Activated T-cell treated with anti-CD3 and anti-CD28 coated beads, Interleukin-2, amount 50 U/mL, for 4 hours (primary cell): ENCODE results near the gene KRTAP4-2. TPM values are rescaled to one million over a fixed set of nuclear protein-coding genes. Genes with fewer than 3 reads are reported as not detected.
"Not testable (repeated sequence)": the region's sequence is repeated elsewhere in the genome, so short reads cannot be mapped to it uniquely, and the experiment has no call there.

Source experiments
- ATAC-seq, 2 donors: fragments of 200-7000 bp; cut with Tn5 transposase; one replicate each; pipeline ENCODE4 v1.10.0; 2021
- DNase-seq: peaks from one replicate; pipeline ENCODE4 v3.0.0-alpha.2; 2020
- H3K27me3 Mint-ChIP-seq: one replicate; pipeline ENCODE4 v1.8.0; 2021; ENCODE audit warnings: low read depth, mixed read lengths
- H3K36me3 Mint-ChIP-seq: one replicate; pipeline ENCODE4 v1.8.0; 2022; ENCODE audit warnings: mixed read lengths; ENCODE audit not compliant: insufficient read depth
- H3K4me1 Mint-ChIP-seq: one replicate; pipeline ENCODE4 v1.8.0; 2021; ENCODE audit warnings: low read depth, mixed read lengths
- H3K4me3 Mint-ChIP-seq: one replicate; pipeline ENCODE4 v1.8.0; 2021; ENCODE audit warnings: mild to moderate bottlenecking, moderate library complexity, mixed read lengths
- H3K9me3 Mint-ChIP-seq: one replicate; pipeline ENCODE4 v1.8.0; 2021; ENCODE audit warnings: mixed read lengths
- total RNA-seq, 3 donors: library from RNA; stranded (reverse); gene quantifications; one replicate each; pipeline ENCODE4 v1.2.1, GENCODE V29; 2021

Gene KRTAP4-2
- total RNA-seq, 3 donors from 2014 or later, result not detected

GRCh38 chr17:41178843-41179616, 1.0 kb upstream of the KRTAP4-2 start:
- H3K4me1 Mint-ChIP-seq, result peaks cover 3% of the 10 kb centered on the region
- H3K4me3 Mint-ChIP-seq, result no peak overlapping the region
- no peaks in the 10 kb centered on the region for H3K9me3 Mint-ChIP-seq
- no peaks in the 10 kb centered on the region for H3K36me3 Mint-ChIP-seq
- H3K27me3 Mint-ChIP-seq, result no peaks in the 10 kb centered on the region
- DNase-seq (no peak), ATAC-seq (no peak)

- H3K27me3 Mint-ChIP-seq, result no peaks in the 10 kb centered on the region
- H3K4me3 Mint-ChIP-seq, result no peak overlapping the region
- DNase-seq, result no peak
- ATAC-seq, result no peak
- peaks cover 4% of the 10 kb centered on the region for H3K4me1 Mint-ChIP-seq
- H3K9me3 Mint-ChIP-seq, result no peaks in the 10 kb centered on the region
- H3K36me3 Mint-ChIP-seq, result no peaks in the 10 kb centered on the region
Measured at GRCh38 chr17:41178341-41178740, 320 bp upstream of the KRTAP4-2 start.

- H3K27me3 Mint-ChIP-seq, result no peaks in the 10 kb centered on the region
- DNase-seq (no peak), ATAC-seq (no peak)
- H3K4me1 Mint-ChIP-seq, result peaks cover 5% of the 10 kb centered on the region
- no peaks in the 10 kb centered on the region for H3K9me3 Mint-ChIP-seq
- no peak overlapping the region for H3K4me3 Mint-ChIP-seq
- no peaks in the 10 kb centered on the region for H3K36me3 Mint-ChIP-seq
Measured at GRCh38 chr17:41176744-41177387, 1.2 kb downstream of the KRTAP4-2 start.

GRCh38 chr17:41171886-41172285, 6.1 kb downstream of the KRTAP4-2 start:
- DNase-seq (no peak), ATAC-seq (no peak)
- H3K27me3 Mint-ChIP-seq, result no peaks in the 10 kb centered on the region
- no peaks in the 10 kb centered on the region for H3K36me3 Mint-ChIP-seq
- H3K9me3 Mint-ChIP-seq, result no peaks in the 10 kb centered on the region
- H3K4me3 Mint-ChIP-seq, result no peak overlapping the region
- peaks cover 5% of the 10 kb centered on the region for H3K4me1 Mint-ChIP-seq

- Mint-ChIP-seq H3K9me3 (no peaks in the 10 kb centered on the region), H3K27me3 (no peaks in the 10 kb centered on the region), H3K4me1 (no peaks in the 10 kb centered on the region), H3K36me3 (no peaks in the 10 kb centered on the region), H3K4me3 (no peak within 1 kb of the TSS)
- DNase-seq, result no peak
- no peak for ATAC-seq
Measured at GRCh38 chr17:41168121-41168520, 9.9 kb downstream of the KRTAP4-2 start, which contains the start of gene KRTAP4-3. TSS of gene KRTAP4-3 (minus strand) at chr17:41168221. CDS start at chr17:41168172, 49 bp downstream.

GRCh38 chr17:41167561-41167960, 10.5 kb downstream of the KRTAP4-2 start:
- no peak for DNase-seq
- Mint-ChIP-seq H3K36me3 (no peaks in the 10 kb centered on the region), H3K4me3 (no peak overlapping the region), H3K9me3 (no peaks in the 10 kb centered on the region), H3K27me3 (no peaks in the 10 kb centered on the region), H3K4me1 (no peaks in the 10 kb centered on the region)
- no peak for ATAC-seq

GRCh38 chr17:41163828-41164227, 14.2 kb downstream of the KRTAP4-2 start:
- no peaks in the 10 kb centered on the region for H3K4me1 Mint-ChIP-seq
- H3K4me3 Mint-ChIP-seq, result no peak overlapping the region
- no peak for DNase-seq
- no peak for ATAC-seq
- no peaks in the 10 kb centered on the region for H3K9me3 Mint-ChIP-seq
- H3K27me3 Mint-ChIP-seq, result no peaks in the 10 kb centered on the region
- no peaks in the 10 kb centered on the region for H3K36me3 Mint-ChIP-seq

- no peaks in the 10 kb centered on the region for H3K4me1 Mint-ChIP-seq
- H3K36me3 Mint-ChIP-seq, result no peaks in the 10 kb centered on the region
- H3K4me3 Mint-ChIP-seq, result no peak within 1 kb of the TSS
- H3K27me3 Mint-ChIP-seq, result peaks cover 17% of the 10 kb centered on the region
- no peak for ATAC-seq
- no peak for DNase-seq
- H3K9me3 Mint-ChIP-seq, result no peaks in the 10 kb centered on the region
Measured at GRCh38 chr17:41160648-41161047, 17.4 kb downstream of the KRTAP4-2 start, which contains the start of gene KRTAP4-4. TSS of gene KRTAP4-4 (minus strand) at chr17:41160748. CDS start at chr17:41160691, 57 bp downstream.

- not testable (repeated sequence) for H3K4me3 Mint-ChIP-seq, H3K36me3 Mint-ChIP-seq, H3K9me3 Mint-ChIP-seq, ATAC-seq, H3K4me1 Mint-ChIP-seq, DNase-seq
- H3K27me3 Mint-ChIP-seq, result peaks cover 18% of the 10 kb centered on the region
Measured at GRCh38 chr17:41160190-41160589, 17.8 kb downstream of the KRTAP4-2 start.

- Mint-ChIP-seq H3K9me3 (no peaks in the 10 kb centered on the region), H3K4me3 (no peak overlapping the region), H3K4me1 (no peaks in the 10 kb centered on the region), H3K36me3 (no peaks in the 10 kb centered on the region), H3K27me3 (peaks cover 24% of the 10 kb centered on the region)
- DNase-seq, result no peak
- ATAC-seq, result no peak
Measured at GRCh38 chr17:41153856-41154255, 24.2 kb downstream of the KRTAP4-2 start.

- Mint-ChIP-seq H3K4me3 (no peak overlapping the region), H3K4me1 (no peaks in the 10 kb centered on the region), H3K9me3 (no peaks in the 10 kb centered on the region), H3K27me3 (peaks cover 14% of the 10 kb centered on the region), H3K36me3 (no peaks in the 10 kb centered on the region)
- DNase-seq (no peak), ATAC-seq (no peak)
Measured at GRCh38 chr17:41151525-41151924, 26.5 kb downstream of the KRTAP4-2 start.

- H3K36me3 Mint-ChIP-seq, result no peaks in the 10 kb centered on the region
- H3K9me3 Mint-ChIP-seq, result no peaks in the 10 kb centered on the region
- H3K27me3 Mint-ChIP-seq, result peaks cover 6% of the 10 kb centered on the region
- H3K4me1 Mint-ChIP-seq, result no peaks in the 10 kb centered on the region
- DNase-seq, result no peak
- ATAC-seq, result no peak
- H3K4me3 Mint-ChIP-seq, result no peak overlapping the region
Measured at GRCh38 chr17:41150026-41150425, 28.0 kb downstream of the KRTAP4-2 start.

GRCh38 chr17:41149652-41149985, 28.4 kb downstream of the KRTAP4-2 start, which contains the start of gene KRTAP4-5:
TSS of gene KRTAP4-5 (minus strand) at chr17:41149825. CDS start at chr17:41149767, 58 bp downstream.
- ATAC-seq, result no peak
- H3K27me3 Mint-ChIP-seq, result peaks cover 6% of the 10 kb centered on the region
- no peaks in the 10 kb centered on the region for H3K36me3 Mint-ChIP-seq
- H3K4me1 Mint-ChIP-seq, result no peaks in the 10 kb centered on the region
- H3K4me3 Mint-ChIP-seq, result no peak within 1 kb of the TSS
- no peak for DNase-seq
- no peaks in the 10 kb centered on the region for H3K9me3 Mint-ChIP-seq

- not testable (repeated sequence) for DNase-seq, H3K9me3 Mint-ChIP-seq, ATAC-seq, H3K27me3 Mint-ChIP-seq, H3K36me3 Mint-ChIP-seq, H3K4me1 Mint-ChIP-seq, H3K4me3 Mint-ChIP-seq
Measured at GRCh38 chr17:41148971-41149651, 28.9 kb downstream of the KRTAP4-2 start.
